ENCODE measurements around the gene TRIM7.

TRIM7 gene

GRCh38 chr5:181237729-181238385, 32.9 kb upstream of the TRIM7 start:
- Histone ChIP-seq H3K9ac (ENCODE audit: low read length) (no peak overlapping the region), H3K4me3 (ENCODE audit: low read depth, low read length) (no peak overlapping the region), H3K27me3 (ENCODE audit: control insufficient read depth, insufficient read depth, low read length) (no peaks in the 10 kb centered on the region), H3K4me1 (ENCODE audit: control insufficient read depth, insufficient read depth, low read length) (peaks cover 13% of the 10 kb centered on the region), H3K36me3 (ENCODE audit: control insufficient read depth, insufficient read depth, low read length) (peaks cover 96% of the 10 kb centered on the region), H3K27ac (ENCODE audit: low read depth, low read length) (no peak overlapping the region), H3K9me3 (ENCODE audit: control insufficient read depth, insufficient read depth, low read depth, low read length) (no peaks in the 10 kb centered on the region)

- Histone ChIP-seq H3K4me1 (ENCODE audit: control insufficient read depth, insufficient read depth, low read length) (peaks cover 9% of the 10 kb centered on the region), H3K9me3 (ENCODE audit: control insufficient read depth, insufficient read depth, low read depth, low read length) (no peaks in the 10 kb centered on the region), H3K9ac (ENCODE audit: low read length) (no peak overlapping the region), H3K4me3 (ENCODE audit: low read depth, low read length) (no peak overlapping the region), H3K27ac (ENCODE audit: low read depth, low read length) (no peak overlapping the region), H3K36me3 (ENCODE audit: control insufficient read depth, insufficient read depth, low read length) (peaks cover 96% of the 10 kb centered on the region), H3K27me3 (ENCODE audit: control insufficient read depth, insufficient read depth, low read length) (no peaks in the 10 kb centered on the region)
These were observed 32.1 kb upstream of the TRIM7 start for GRCh38 chr5:181236954-181237641.

DNA sequence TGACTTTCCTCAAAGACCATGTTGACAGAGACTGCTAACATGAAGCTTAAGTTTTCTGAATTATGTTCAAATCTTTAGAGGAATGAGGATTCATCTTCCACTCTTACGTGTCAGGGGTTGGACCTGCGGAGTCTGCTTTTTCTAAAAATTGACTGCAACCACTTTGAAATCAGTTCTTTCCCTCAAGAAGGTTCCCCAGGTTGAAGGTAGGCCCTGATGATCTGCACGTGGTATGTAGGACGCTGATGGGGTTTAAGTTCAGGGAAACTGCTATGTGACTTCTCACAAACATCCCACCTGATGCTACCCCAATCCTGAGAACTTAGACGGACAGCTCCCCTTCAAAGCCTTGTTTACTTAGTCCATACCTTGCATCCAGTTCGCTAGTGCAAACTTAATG, 31.5 kb upstream of the TRIM7 start:
- H3K36me3 ChIP-seq (ENCODE audit: control insufficient read depth, insufficient read depth, low read length): peaks cover 95% of the 10 kb centered on the region

DNA sequence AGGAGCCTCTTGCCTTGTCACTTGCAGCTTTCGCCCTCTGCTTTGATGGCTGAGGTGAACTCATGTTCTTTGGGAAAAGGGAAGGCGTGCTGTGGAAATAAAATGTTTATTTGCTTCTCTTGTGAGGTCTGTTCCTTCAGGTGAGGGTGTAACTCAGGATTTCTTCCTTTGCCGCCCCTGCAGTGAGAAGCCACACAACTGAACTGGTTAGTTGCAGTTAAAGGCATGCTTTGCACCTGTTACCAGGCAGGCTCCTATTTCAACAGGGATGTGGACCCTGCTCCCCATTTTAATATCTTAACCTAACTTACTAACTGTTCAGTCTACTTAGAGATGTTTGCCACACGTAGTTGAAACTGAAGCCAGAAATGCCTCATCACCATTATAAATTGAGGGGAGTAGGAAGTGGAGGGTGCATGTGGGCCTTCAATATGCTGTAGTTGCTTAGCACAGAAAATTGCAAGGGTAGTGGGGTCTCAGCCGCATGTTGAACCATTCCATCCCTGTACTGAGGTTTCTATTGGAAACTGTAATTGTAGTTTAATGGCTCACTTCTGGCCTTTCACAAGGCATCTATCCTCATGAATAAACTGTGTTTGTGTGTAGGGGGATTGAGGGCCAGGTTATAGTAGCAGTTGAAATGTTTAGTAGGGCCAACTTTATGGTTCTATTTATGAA, 30.8 kb upstream of the TRIM7 start:
- Histone ChIP-seq H3K36me3 (ENCODE audit: control insufficient read depth, insufficient read depth, low read length) (peaks cover 95% of the 10 kb centered on the region), H3K4me3 (ENCODE audit: low read depth, low read length) (no peak overlapping the region), H3K4me1 (ENCODE audit: control insufficient read depth, insufficient read depth, low read length) (no peaks in the 10 kb centered on the region), H3K27ac (ENCODE audit: low read depth, low read length) (no peak overlapping the region), H3K9me3 (ENCODE audit: control insufficient read depth, insufficient read depth, low read depth, low read length) (no peaks in the 10 kb centered on the region), H3K27me3 (ENCODE audit: control insufficient read depth, insufficient read depth, low read length) (no peaks in the 10 kb centered on the region), H3K9ac (ENCODE audit: low read length) (no peak overlapping the region)

More for the DNA sequence above, 31.5 kb upstream of the TRIM7 start:
- Histone ChIP-seq H3K9me3 (ENCODE audit: control insufficient read depth, insufficient read depth, low read depth, low read length) (no peaks in the 10 kb centered on the region), H3K9ac (ENCODE audit: low read length) (no peak overlapping the region), H3K4me1 (ENCODE audit: control insufficient read depth, insufficient read depth, low read length) (peaks cover 3% of the 10 kb centered on the region), H3K4me3 (ENCODE audit: low read depth, low read length) (no peak overlapping the region), H3K27ac (ENCODE audit: low read depth, low read length) (no peak overlapping the region), H3K27me3 (ENCODE audit: control insufficient read depth, insufficient read depth, low read length) (no peaks in the 10 kb centered on the region)

- Histone ChIP-seq H3K9ac (ENCODE audit: low read length) (no peak overlapping the region), H3K9me3 (ENCODE audit: control insufficient read depth, insufficient read depth, low read depth, low read length) (no peaks in the 10 kb centered on the region), H3K27me3 (ENCODE audit: control insufficient read depth, insufficient read depth, low read length) (no peaks in the 10 kb centered on the region), H3K4me1 (ENCODE audit: control insufficient read depth, insufficient read depth, low read length) (no peaks in the 10 kb centered on the region), H3K4me3 (ENCODE audit: low read depth, low read length) (no peak overlapping the region), H3K36me3 (ENCODE audit: control insufficient read depth, insufficient read depth, low read length) (peaks cover 95% of the 10 kb centered on the region), H3K27ac (ENCODE audit: low read depth, low read length) (no peak overlapping the region)
These were observed 30.3 kb upstream of the TRIM7 start for GRCh38 chr5:181235323-181235688.

DNA sequence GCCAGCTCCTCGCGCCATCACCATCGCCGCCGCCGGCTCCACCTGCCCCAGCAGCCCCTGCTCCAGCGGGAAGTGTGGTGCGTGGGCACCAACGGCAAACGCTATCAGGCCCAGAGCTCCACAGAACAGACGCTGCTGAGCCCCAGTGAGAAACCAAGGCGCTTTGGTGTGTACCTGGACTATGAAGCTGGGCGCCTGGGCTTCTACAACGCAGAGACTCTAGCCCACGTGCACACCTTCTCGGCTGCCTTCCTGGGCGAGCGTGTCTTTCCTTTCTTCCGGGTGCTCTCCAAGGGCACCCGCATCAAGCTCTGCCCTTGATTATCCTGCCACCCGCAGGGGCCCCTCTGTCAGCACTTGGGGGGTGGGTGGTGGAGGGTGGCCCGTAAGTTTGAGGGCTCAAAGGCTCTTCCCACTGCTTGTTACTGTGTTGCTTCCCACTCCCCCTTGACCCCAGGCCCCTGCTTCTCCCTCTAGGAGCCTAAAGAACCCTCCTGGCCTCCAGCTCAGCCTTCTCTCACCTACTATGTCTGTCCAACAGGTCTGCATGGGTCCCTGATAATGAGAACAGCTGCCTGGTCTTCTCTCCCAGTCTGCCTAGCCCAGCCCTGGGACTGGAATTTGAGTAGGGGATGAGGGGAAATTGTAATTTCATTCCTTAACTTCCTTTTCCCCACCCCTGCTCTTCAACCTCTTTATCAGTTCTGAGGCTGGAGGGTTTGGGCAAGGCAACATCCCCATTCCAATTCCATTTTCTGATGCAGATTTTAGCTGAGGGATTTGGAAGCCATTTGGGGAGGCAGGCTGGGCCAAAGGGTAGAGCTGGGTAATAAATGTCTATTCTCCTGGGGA, 29.7 kb upstream of the TRIM7 start:
- H3K4me1 ChIP-seq (ENCODE audit: control insufficient read depth, insufficient read depth, low read length): no peaks in the 10 kb centered on the region
- H3K9me3 ChIP-seq (ENCODE audit: control insufficient read depth, insufficient read depth, low read depth, low read length): no peaks in the 10 kb centered on the region
- H3K4me3 ChIP-seq (ENCODE audit: low read depth, low read length): no peak overlapping the region
- H3K9ac ChIP-seq (ENCODE audit: low read length): no peak overlapping the region
- H3K36me3 ChIP-seq (ENCODE audit: control insufficient read depth, insufficient read depth, low read length): peaks cover 90% of the 10 kb centered on the region
- no peak overlapping the region for H3K27ac ChIP-seq (ENCODE audit: low read depth, low read length)
- no peaks in the 10 kb centered on the region for H3K27me3 ChIP-seq (ENCODE audit: control insufficient read depth, insufficient read depth, low read length)

DNA sequence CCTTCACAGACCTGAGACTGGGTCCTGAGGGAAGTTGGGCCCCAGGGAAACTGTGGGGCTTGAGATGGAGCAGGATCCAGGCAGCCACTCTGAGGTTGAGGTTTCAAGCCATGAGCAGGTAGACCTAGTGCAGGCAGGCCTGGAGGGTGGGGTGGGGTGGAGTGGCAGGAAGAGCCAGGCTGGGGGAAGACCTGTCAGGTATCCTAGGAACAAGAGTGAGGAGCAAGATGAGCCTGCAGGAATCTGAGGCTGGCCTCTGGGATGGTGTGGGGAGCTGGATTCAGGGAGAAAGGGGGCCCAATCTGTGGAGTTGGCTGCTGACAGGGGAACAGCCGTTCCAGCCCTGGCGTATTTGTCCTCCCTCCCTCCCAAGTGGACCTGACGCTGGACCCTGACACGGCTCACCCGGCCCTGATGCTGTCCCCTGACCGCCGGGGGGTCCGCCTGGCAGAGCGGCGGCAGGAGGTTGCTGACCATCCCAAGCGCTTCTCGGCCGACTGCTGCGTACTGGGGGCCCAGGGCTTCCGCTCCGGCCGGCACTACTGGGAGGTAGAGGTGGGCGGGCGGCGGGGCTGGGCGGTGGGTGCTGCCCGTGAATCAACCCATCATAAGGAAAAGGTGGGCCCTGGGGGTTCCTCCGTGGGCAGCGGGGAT, 28.9 kb upstream of the TRIM7 start:
- Histone ChIP-seq H3K9me3 (ENCODE audit: control insufficient read depth, insufficient read depth, low read depth, low read length) (no peaks in the 10 kb centered on the region), H3K36me3 (ENCODE audit: control insufficient read depth, insufficient read depth, low read length) (peaks cover 90% of the 10 kb centered on the region), H3K27ac (ENCODE audit: low read depth, low read length) (no peak overlapping the region), H3K4me3 (ENCODE audit: low read depth, low read length) (no peak overlapping the region), H3K4me1 (ENCODE audit: control insufficient read depth, insufficient read depth, low read length) (no peaks in the 10 kb centered on the region), H3K27me3 (ENCODE audit: control insufficient read depth, insufficient read depth, low read length) (no peaks in the 10 kb centered on the region), H3K9ac (ENCODE audit: low read length) (no peak overlapping the region)

- Histone ChIP-seq H3K9me3 (ENCODE audit: control insufficient read depth, insufficient read depth, low read depth, low read length) (no peaks in the 10 kb centered on the region), H3K9ac (ENCODE audit: low read length) (no peak overlapping the region), H3K4me3 (ENCODE audit: low read depth, low read length) (no peak overlapping the region), H3K4me1 (ENCODE audit: control insufficient read depth, insufficient read depth, low read length) (no peaks in the 10 kb centered on the region), H3K36me3 (ENCODE audit: control insufficient read depth, insufficient read depth, low read length) (peaks cover 85% of the 10 kb centered on the region), H3K27me3 (ENCODE audit: control insufficient read depth, insufficient read depth, low read length) (no peaks in the 10 kb centered on the region), H3K27ac (ENCODE audit: low read depth, low read length) (no peak overlapping the region)
These were observed 28.2 kb upstream of the TRIM7 start for GRCh38 chr5:181233088-181233800.

DNA sequence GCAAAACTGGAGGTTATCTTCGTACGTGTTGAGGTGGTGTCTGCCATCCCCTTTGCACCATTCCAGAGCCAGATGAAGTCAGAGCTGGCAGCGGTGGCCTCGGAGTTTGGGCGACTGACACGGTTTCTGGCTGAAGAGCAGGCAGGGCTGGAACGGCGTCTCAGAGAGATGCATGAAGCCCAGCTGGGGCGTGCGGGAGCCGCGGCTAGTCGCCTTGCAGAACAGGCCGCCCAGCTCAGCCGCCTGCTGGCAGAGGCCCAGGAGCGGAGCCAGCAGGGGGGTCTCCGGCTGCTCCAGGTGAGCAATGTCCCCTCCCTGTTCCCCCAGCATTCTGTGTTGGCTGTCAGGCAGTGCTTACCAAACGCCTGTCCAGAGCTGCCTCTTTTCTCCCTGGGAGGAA, 27.6 kb upstream of the TRIM7 start:
- no peak overlapping the region for H3K4me3 ChIP-seq (ENCODE audit: low read depth, low read length)
- no peak overlapping the region for H3K27ac ChIP-seq (ENCODE audit: low read depth, low read length)
- H3K9me3 ChIP-seq (ENCODE audit: control insufficient read depth, insufficient read depth, low read depth, low read length): no peaks in the 10 kb centered on the region
- peaks cover 82% of the 10 kb centered on the region for H3K36me3 ChIP-seq (ENCODE audit: control insufficient read depth, insufficient read depth, low read length)
- H3K4me1 ChIP-seq (ENCODE audit: control insufficient read depth, insufficient read depth, low read length): no peaks in the 10 kb centered on the region
- no peak overlapping the region for H3K9ac ChIP-seq (ENCODE audit: low read length)
- no peaks in the 10 kb centered on the region for H3K27me3 ChIP-seq (ENCODE audit: control insufficient read depth, insufficient read depth, low read length)

GRCh38 chr5:181231432-181231831, 26.4 kb upstream of the TRIM7 start:
- H3K27me3 ChIP-seq (ENCODE audit: control insufficient read depth, insufficient read depth, low read length): no peaks in the 10 kb centered on the region
- no peaks in the 10 kb centered on the region for H3K4me1 ChIP-seq (ENCODE audit: control insufficient read depth, insufficient read depth, low read length)
- no peaks in the 10 kb centered on the region for H3K9me3 ChIP-seq (ENCODE audit: control insufficient read depth, insufficient read depth, low read depth, low read length)
- H3K9ac ChIP-seq (ENCODE audit: low read length): no peak overlapping the region
- H3K27ac ChIP-seq (ENCODE audit: low read depth, low read length): no peak overlapping the region
- no peak overlapping the region for H3K4me3 ChIP-seq (ENCODE audit: low read depth, low read length)
- H3K36me3 ChIP-seq (ENCODE audit: control insufficient read depth, insufficient read depth, low read length): peaks cover 72% of the 10 kb centered on the region

Measured in HUES6 (cell line).